ENCODE results near the gene TRPV4. TPM values are rescaled to one million over a fixed set of nuclear protein-coding genes. Genes with fewer than 3 reads are reported as not detected.

Gene TRPV4
- total RNA-seq, 1 donor from 2014 or later = 0.75 TPM

DNA sequence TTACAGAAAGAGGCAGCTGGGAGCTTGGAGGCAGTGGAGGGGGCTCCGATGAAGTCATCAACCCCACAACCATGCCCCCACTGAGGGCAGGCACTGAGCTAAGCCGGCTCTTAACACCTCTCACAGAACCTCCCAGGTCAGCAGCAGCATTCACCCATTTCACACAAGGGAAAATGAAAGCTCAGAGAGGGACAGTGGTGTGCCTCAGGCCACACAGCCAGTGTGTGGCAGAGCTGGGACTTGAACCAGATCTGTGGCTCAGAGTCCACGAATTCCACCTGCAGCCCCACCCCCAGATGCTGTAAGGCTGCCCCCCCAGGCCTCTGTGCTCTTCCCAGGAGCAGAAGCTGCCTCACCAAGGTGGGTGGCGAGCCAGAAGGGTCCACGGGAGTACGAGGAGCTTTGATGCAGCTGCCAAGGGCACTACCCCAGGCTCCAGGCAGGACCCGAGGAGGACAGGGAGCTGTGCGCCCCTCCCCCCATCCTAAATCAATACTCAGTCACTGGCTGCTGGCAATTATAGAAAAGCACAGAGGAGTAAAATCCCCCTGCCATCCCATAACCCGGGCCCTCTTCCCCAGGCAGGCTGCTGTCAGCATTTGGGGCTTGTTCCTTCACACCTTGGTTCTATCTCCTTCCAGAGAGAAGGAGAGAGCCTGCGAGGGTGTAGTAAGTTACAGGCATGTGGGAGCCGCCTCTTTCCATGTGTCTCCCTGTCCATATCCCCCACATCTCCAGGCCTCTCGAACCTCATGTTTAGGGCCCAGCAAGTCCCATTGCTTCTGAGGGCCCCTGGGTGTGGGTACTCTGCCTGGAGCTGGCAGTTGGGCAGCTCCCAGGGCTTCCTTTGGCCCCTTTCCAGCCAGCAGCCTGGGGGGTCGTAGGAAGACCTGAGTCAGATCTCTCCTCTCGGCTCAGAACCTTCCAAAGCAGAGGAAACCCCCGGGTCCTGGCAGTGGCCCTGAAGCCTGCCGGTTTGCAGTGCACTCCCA lies 72.0 kb downstream of the TRPV4 start:
- H3K9me3 ChIP-seq (ENCODE audit: insufficient read depth, low read depth, low read length) = peaks cover 4% of the 10 kb centered on the region
- no peak overlapping the region for H3K4me2 ChIP-seq (ENCODE audit: low read length)
- no peak for FAIRE-seq
- no peaks in the 10 kb centered on the region for H3K79me2 ChIP-seq (ENCODE audit: insufficient read depth, low read length)
- Mint-ChIP-seq H3K27ac (ENCODE audit: unreplicated experiment) (no peak overlapping the region), H3K36me3 (ENCODE audit: low read depth, unreplicated experiment) (peaks cover 7% of the 10 kb centered on the region), H3K4me3 (ENCODE audit: unreplicated experiment) (no peak overlapping the region), H3K4me1 (ENCODE audit: low read depth, unreplicated experiment) (no peaks in the 10 kb centered on the region), H3K27me3 (ENCODE audit: low read depth, unreplicated experiment) (peaks cover 2% of the 10 kb centered on the region), H3K9me3 (ENCODE audit: unreplicated experiment) (peaks cover 16% of the 10 kb centered on the region)
- H3K36me3 ChIP-seq (ENCODE audit: insufficient read depth, low read length) = no peaks in the 10 kb centered on the region
- no peak overlapping the region for H2AFZ ChIP-seq (ENCODE audit: low read depth, low read length)
- no peaks in the 10 kb centered on the region for H4K20me1 ChIP-seq (ENCODE audit: insufficient read depth, low read length)
- H3K4me3 ChIP-seq (ENCODE audit: insufficient read depth, low read depth, low read length) = no peak overlapping the region
- no peak for TF ChIP-seq EZH2 (IDR thresholded peaks at IDR 0.05; ENCODE audit: insufficient read depth, low read length)
- TF ChIP-seq, protein P1, sequence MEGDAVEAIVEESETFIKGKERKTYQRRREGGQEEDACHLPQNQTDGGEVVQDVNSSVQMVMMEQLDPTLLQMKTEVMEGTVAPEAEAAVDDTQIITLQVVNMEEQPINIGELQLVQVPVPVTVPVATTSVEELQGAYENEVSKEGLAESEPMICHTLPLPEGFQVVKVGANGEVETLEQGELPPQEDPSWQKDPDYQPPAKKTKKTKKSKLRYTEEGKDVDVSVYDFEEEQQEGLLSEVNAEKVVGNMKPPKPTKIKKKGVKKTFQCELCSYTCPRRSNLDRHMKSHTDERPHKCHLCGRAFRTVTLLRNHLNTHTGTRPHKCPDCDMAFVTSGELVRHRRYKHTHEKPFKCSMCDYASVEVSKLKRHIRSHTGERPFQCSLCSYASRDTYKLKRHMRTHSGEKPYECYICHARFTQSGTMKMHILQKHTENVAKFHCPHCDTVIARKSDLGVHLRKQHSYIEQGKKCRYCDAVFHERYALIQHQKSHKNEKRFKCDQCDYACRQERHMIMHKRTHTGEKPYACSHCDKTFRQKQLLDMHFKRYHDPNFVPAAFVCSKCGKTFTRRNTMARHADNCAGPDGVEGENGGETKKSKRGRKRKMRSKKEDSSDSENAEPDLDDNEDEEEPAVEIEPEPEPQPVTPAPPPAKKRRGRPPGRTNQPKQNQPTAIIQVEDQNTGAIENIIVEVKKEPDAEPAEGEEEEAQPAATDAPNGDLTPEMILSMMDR (IDR thresholded peaks at IDR 0.05; ENCODE audit: insufficient read depth, low read depth, low read length) = no peak
- H3K4me1 ChIP-seq (ENCODE audit: insufficient read depth, low read length) = no peaks in the 10 kb centered on the region
- DNase-seq (ENCODE audit: low read depth) = no peak
- no peaks in the 10 kb centered on the region for H3K27me3 ChIP-seq (ENCODE audit: insufficient read depth, low read length)
- no peak overlapping the region for H3K27ac ChIP-seq (ENCODE audit: low read depth, low read length)
- H3K9ac ChIP-seq (ENCODE audit: low read length) = no peak overlapping the region

GRCh38 chr12:109760031-109760929 lies 72.9 kb downstream of the TRPV4 start:
- Histone ChIP-seq H3K9ac (ENCODE audit: low read length) (no peak overlapping the region), H3K79me2 (ENCODE audit: insufficient read depth, low read length) (no peaks in the 10 kb centered on the region), H3K4me3 (ENCODE audit: insufficient read depth, low read depth, low read length) (no peak overlapping the region), H4K20me1 (ENCODE audit: insufficient read depth, low read length) (no peaks in the 10 kb centered on the region), H3K27ac (ENCODE audit: low read depth, low read length) (no peak overlapping the region), H3K4me1 (ENCODE audit: insufficient read depth, low read length) (no peaks in the 10 kb centered on the region), H3K36me3 (ENCODE audit: insufficient read depth, low read length) (no peaks in the 10 kb centered on the region), H3K4me2 (ENCODE audit: low read length) (no peak overlapping the region), H3K9me3 (ENCODE audit: insufficient read depth, low read depth, low read length) (peaks cover 4% of the 10 kb centered on the region), H3K27me3 (ENCODE audit: insufficient read depth, low read length) (no peaks in the 10 kb centered on the region), H2AFZ (ENCODE audit: low read depth, low read length) (no peak overlapping the region)
- FAIRE-seq = no peak
- no peak overlapping the region for H3K27ac Mint-ChIP-seq (ENCODE audit: unreplicated experiment)
- no peak overlapping the region for H3K4me3 Mint-ChIP-seq (ENCODE audit: unreplicated experiment)
- H3K27me3 Mint-ChIP-seq (ENCODE audit: low read depth, unreplicated experiment) = no peaks in the 10 kb centered on the region
- H3K36me3 Mint-ChIP-seq (ENCODE audit: low read depth, unreplicated experiment) = peaks cover 8% of the 10 kb centered on the region
- TF ChIP-seq EZH2 (IDR thresholded peaks at IDR 0.05; ENCODE audit: insufficient read depth, low read length) = no peak
- H3K9me3 Mint-ChIP-seq (ENCODE audit: unreplicated experiment) = peaks cover 18% of the 10 kb centered on the region
- H3K4me1 Mint-ChIP-seq (ENCODE audit: low read depth, unreplicated experiment) = no peaks in the 10 kb centered on the region
- no peak for DNase-seq (ENCODE audit: low read depth)

GRCh38 chr12:109759595-109759994 lies 73.6 kb downstream of the TRPV4 start:
- Histone ChIP-seq H3K4me2 (ENCODE audit: low read length) (no peak overlapping the region), H3K79me2 (ENCODE audit: insufficient read depth, low read length) (no peaks in the 10 kb centered on the region), H3K9ac (ENCODE audit: low read length) (no peak overlapping the region), H3K9me3 (ENCODE audit: insufficient read depth, low read depth, low read length) (peaks cover 4% of the 10 kb centered on the region), H3K27ac (ENCODE audit: low read depth, low read length) (no peak overlapping the region), H3K36me3 (ENCODE audit: insufficient read depth, low read length) (no peaks in the 10 kb centered on the region), H2AFZ (ENCODE audit: low read depth, low read length) (no peak overlapping the region), H4K20me1 (ENCODE audit: insufficient read depth, low read length) (no peaks in the 10 kb centered on the region), H3K27me3 (ENCODE audit: insufficient read depth, low read length) (no peaks in the 10 kb centered on the region), H3K4me3 (ENCODE audit: insufficient read depth, low read depth, low read length) (no peak overlapping the region), H3K4me1 (ENCODE audit: insufficient read depth, low read length) (no peaks in the 10 kb centered on the region)
- H3K4me1 Mint-ChIP-seq (ENCODE audit: low read depth, unreplicated experiment) = no peaks in the 10 kb centered on the region
- H3K9me3 Mint-ChIP-seq (ENCODE audit: unreplicated experiment) = peaks cover 18% of the 10 kb centered on the region
- TF ChIP-seq, protein P1 (IDR thresholded peaks at IDR 0.05; ENCODE audit: insufficient read depth, low read depth, low read length) = no peak
- no peak for TF ChIP-seq EZH2 (IDR thresholded peaks at IDR 0.05; ENCODE audit: insufficient read depth, low read length)
- FAIRE-seq (no peak), DNase-seq (ENCODE audit: low read depth) (no peak)
- H3K27me3 Mint-ChIP-seq (ENCODE audit: low read depth, unreplicated experiment) = no peaks in the 10 kb centered on the region
- no peak overlapping the region for H3K4me3 Mint-ChIP-seq (ENCODE audit: unreplicated experiment)
- peaks cover 8% of the 10 kb centered on the region for H3K36me3 Mint-ChIP-seq (ENCODE audit: low read depth, unreplicated experiment)
- no peak overlapping the region for H3K27ac Mint-ChIP-seq (ENCODE audit: unreplicated experiment)

All from astrocyte (in vitro differentiated cells and primary cell).